Ascending aorta (tissue), 2 donors: Measurements from ENCODE around the gene HINFP. TPM values are rescaled to one million over a fixed set of nuclear protein-coding genes. Genes with fewer than 3 reads are reported as not detected.

Source experiments
- DNase-seq, 2 donors: peaks; one replicate each; pipeline ENCODE4 v3.0.0-alpha.2; 2019; ENCODE audit warnings: low spot score in 2 of 2
- H3K27ac ChIP-seq, 2 donors: fragments of 200-600 bp; sonication (generic); one replicate each; pipeline ENCODE4 v1.5.1; 2016 to 2017; ENCODE audit warnings: mild to moderate bottlenecking in 1 of 2
- H3K27me3 ChIP-seq: fragments of 200-600 bp; sonication (generic); one replicate; pipeline ENCODE4 v1.5.1; 2017
- H3K36me3 ChIP-seq, 2 donors: fragments of 200-600 bp; sonication (generic); one replicate each; pipeline ENCODE4 v1.5.1; 2016
- H3K4me1 ChIP-seq, 2 donors: fragments of 200-600 bp; sonication (generic); one replicate each; pipeline ENCODE4 v1.5.1; 2016 to 2017; ENCODE audit warnings: mild to moderate bottlenecking in 1 of 2
- H3K4me3 ChIP-seq, 2 donors: fragments of 200-600 bp; sonication (generic); one replicate each; pipeline ENCODE4 v1.5.1; 2016 to 2017; ENCODE audit warnings: mild to moderate bottlenecking in 1 of 2
- H3K9me3 ChIP-seq, 2 donors: fragments of 200-600 bp; sonication (generic); one replicate each; pipeline ENCODE4 v1.5.1; 2016
- CTCF ChIP-seq, 3 experiments: fragments of 200-600 bp in 2 of 3; fragments of 450-650 bp in 1 of 3; sonication (generic) in 2 of 3; IDR thresholded peaks; one replicate each; pipeline ENCODE4 v1.5.1; 2016 to 2019; ENCODE audit warnings: antibody characterized with exemption in 3 of 3, mild to moderate bottlenecking in 1 of 3, moderate library complexity in 1 of 3
- intact Hi-C: fragments of 100-400 bp; cut with DNase I; formaldehyde crosslinking; loops from one replicate; pipeline ENCODE4 v1.15.1; 2023
- total RNA-seq: library from RNA; depleted of rRNA; stranded (reverse); fragments of >200 nt; gene quantifications from one replicate; pipeline ENCODE4 v1.1.0, GENCODE V29; 2016

Gene HINFP
- total RNA-seq, 1 donor from 2014 or later, result 36.5 TPM

DNA sequence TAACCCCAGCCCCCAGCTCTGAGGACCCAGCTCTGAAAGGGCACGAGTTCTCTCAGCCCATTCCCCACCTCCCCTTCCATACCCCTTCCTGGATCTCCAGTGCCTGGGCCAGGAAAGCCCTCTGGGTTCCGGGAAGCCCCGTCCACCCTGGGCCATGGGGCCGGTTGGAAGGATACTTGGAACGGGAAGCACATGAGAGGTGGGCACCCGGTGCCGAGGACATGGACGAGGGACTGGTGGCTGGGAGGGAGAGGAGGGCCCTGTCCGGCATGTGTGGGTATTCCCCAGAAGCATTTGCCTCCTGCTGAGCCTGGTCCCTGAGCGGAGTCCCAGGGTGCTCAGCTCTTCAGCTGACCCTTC lies 5.2 kb upstream of the HINFP start:
- no peak for TF ChIP-seq CTCF (IDR thresholded peaks at IDR 0.05)
- Histone ChIP-seq H3K4me3 (no peak overlapping the region), H3K9me3 (no peaks in the 10 kb centered on the region), H3K4me1 (peaks cover 0 to 5% of the 10 kb centered on the region in 2 donors), H3K36me3 (peaks cover 38 to 44% of the 10 kb centered on the region in 2 donors), H3K27me3 (no peaks in the 10 kb centered on the region), H3K27ac (peak overlapping the region in 1 of 2 donors; percentile 28)
- intact Hi-C loops, result no loop called here
- DNase-seq, result no peak

DNA sequence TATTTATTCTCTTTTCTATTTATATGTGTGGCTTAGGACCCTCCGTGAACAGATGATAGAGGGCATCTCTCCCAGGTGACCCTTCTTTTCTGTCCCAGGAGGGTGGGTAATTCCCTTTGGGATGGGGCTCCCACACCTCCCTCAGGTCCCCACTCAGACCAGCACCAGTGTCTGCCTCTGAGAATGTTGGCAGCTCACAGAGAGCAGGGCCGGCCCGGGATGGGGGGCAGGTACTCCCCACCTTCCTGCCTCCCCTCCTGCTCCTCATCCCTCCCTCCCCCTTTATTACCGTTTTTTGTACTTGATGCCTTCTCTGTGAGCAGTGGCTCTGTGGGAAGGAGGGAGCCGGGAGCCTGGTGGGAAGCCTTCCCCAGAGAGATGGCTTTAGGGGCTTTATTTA lies 4.8 kb upstream of the HINFP start:
- TF ChIP-seq CTCF (IDR thresholded peaks at IDR 0.05), result no peak
- no peak for DNase-seq
- no peak overlapping the region for H3K27ac ChIP-seq
- intact Hi-C loops, result no loop called here
- peaks cover 0 to 5% of the 10 kb centered on the region in 2 donors for H3K4me1 ChIP-seq
- H3K4me3 ChIP-seq, result no peak overlapping the region
- no peaks in the 10 kb centered on the region for H3K27me3 ChIP-seq
- H3K36me3 ChIP-seq, result peaks cover 35 to 40% of the 10 kb centered on the region in 2 donors
- H3K9me3 ChIP-seq, result no peaks in the 10 kb centered on the region

- H3K9me3 ChIP-seq, result no peaks in the 10 kb centered on the region
- peaks cover 2 to 7% of the 10 kb centered on the region in 2 donors for H3K4me1 ChIP-seq
- H3K27me3 ChIP-seq, result no peaks in the 10 kb centered on the region
- no peak for DNase-seq
- H3K27ac ChIP-seq, result no peak overlapping the region
- no peak for TF ChIP-seq CTCF (IDR thresholded peaks at IDR 0.05)
- intact Hi-C loops, result no loop called here
- H3K36me3 ChIP-seq, result peaks cover 30 to 35% of the 10 kb centered on the region in 2 donors
- no peak overlapping the region for H3K4me3 ChIP-seq
These were observed 4.2 kb upstream of the HINFP start for GRCh38 chr11:119117004-119117706.

DNA sequence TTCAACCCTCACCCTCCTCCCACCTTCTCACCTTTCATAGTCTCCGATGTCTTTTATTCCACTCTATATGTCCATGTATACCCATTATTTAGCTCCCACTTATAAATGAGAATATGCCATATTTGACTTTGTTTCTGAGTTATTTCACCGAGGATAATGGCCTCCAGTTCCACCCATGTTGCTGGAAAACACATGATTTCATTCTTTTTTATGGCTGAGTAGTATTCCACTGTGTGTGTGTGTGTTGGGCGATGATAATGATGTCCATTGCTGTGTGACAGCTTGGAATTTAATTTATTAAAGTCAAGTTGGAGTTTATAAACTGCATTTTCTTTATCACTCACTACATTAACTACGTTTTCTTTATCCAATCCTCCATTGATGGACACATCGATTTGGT lies 3.2 kb upstream of the HINFP start:
- Histone ChIP-seq H3K9me3 (no peaks in the 10 kb centered on the region), H3K4me1 (peaks cover 6 to 13% of the 10 kb centered on the region in 2 donors), H3K27me3 (no peaks in the 10 kb centered on the region), H3K27ac (no peak overlapping the region), H3K4me3 (no peak overlapping the region), H3K36me3 (peaks cover 20 to 24% of the 10 kb centered on the region in 2 donors)
- TF ChIP-seq CTCF (IDR thresholded peaks at IDR 0.05), result no peak
- intact Hi-C loops, result no loop called here
- no peak for DNase-seq

GRCh38 chr11:119118946-119119345 lies 2.4 kb upstream of the HINFP start:
- TF ChIP-seq CTCF (IDR thresholded peaks at IDR 0.05), result no peak
- intact Hi-C loops, result no loop called here
- H3K27ac ChIP-seq, result no peak overlapping the region

More at GRCh38 chr11:119118946-119119345, 2.4 kb upstream of the HINFP start:
- Histone ChIP-seq H3K36me3 (peaks cover 14 to 17% of the 10 kb centered on the region in 2 donors), H3K4me3 (no peak overlapping the region), H3K27me3 (no peaks in the 10 kb centered on the region), H3K9me3 (no peaks in the 10 kb centered on the region), H3K4me1 (peaks cover 6 to 13% of the 10 kb centered on the region in 2 donors)
- DNase-seq, result no peak
